OCI-LY1 (cell line): ENCODE measurements around the gene MCTP2.

Experiments used
- H2AFZ ChIP-seq: fragments of 200-600 bp; sonication (generic), shearing (Covaris generic); 2 replicates; pipeline ENCODE4 v1.6.0; 2014; ENCODE audit warnings: antibody characterized with exemption, mild to moderate bottlenecking, low read length
- H3F3A ChIP-seq: fragments of 200-600 bp; sonication (generic), shearing (Covaris generic); 2 replicates; pipeline ENCODE4 v1.6.0; 2014; ENCODE audit warnings: mild to moderate bottlenecking, antibody characterized with exemption, low read length, moderate library complexity; ENCODE audit not compliant: insufficient read depth
- H3K27ac ChIP-seq: fragments of 200-600 bp; sonication (generic); 2 replicates; pipeline ENCODE4 v1.5.1; 2014; ENCODE audit warnings: low read length, mixed run types, mild to moderate bottlenecking, low read depth; ENCODE audit not compliant: poor library complexity, severe bottlenecking
- H3K27me3 ChIP-seq: fragments of 200-600 bp; sonication (generic); 2 replicates; pipeline ENCODE4 v1.6.0; 2014; ENCODE audit warnings: antibody characterized with exemption, mild to moderate bottlenecking, low read length, moderate library complexity; ENCODE audit not compliant: insufficient read depth
- H3K36me3 ChIP-seq: fragments of 200-600 bp; sonication (generic); 2 replicates; pipeline ENCODE4 v1.6.1; 2014; ENCODE audit warnings: mild to moderate bottlenecking, antibody characterized with exemption, low read length, moderate library complexity, mixed read lengths; ENCODE audit not compliant: insufficient read depth
- H3K4me1 ChIP-seq: fragments of 200-600 bp; sonication (generic); 2 replicates; pipeline ENCODE4 v1.5.1; 2014; ENCODE audit warnings: mild to moderate bottlenecking, low read length, moderate library complexity; ENCODE audit not compliant: insufficient read depth, severe bottlenecking
- H3K4me2 ChIP-seq: fragments of 200-600 bp; sonication (generic), shearing (Covaris generic); 2 replicates; pipeline ENCODE4 v1.6.1; 2014; ENCODE audit warnings: low read length
- H3K4me3 ChIP-seq: fragments of 200-600 bp; sonication (generic); 2 replicates; pipeline ENCODE4 v1.5.1; 2014; ENCODE audit warnings: low read length, low read depth, mild to moderate bottlenecking, mixed read lengths; ENCODE audit not compliant: poor library complexity, severe bottlenecking
- H3K79me2 ChIP-seq: fragments of 200-600 bp; shearing (Covaris generic); 2 replicates; pipeline ENCODE4 v1.6.1; 2016; ENCODE audit warnings: mixed run types, low read length, mixed read lengths; ENCODE audit not compliant: insufficient read depth
- H3K9ac ChIP-seq: fragments of 200-600 bp; sonication (generic), shearing (Covaris generic); 2 replicates; pipeline ENCODE4 v1.6.1; 2014; ENCODE audit warnings: mild to moderate bottlenecking, low read length, mixed read lengths
- H3K9me2 ChIP-seq: fragments of 200-600 bp; sonication (generic), shearing (Covaris generic); 2 replicates; pipeline ENCODE4 v1.6.1; 2014; ENCODE audit warnings: low read depth, mild to moderate bottlenecking, low read length, mixed read lengths
- H3K9me3 ChIP-seq: fragments of 200-600 bp; shearing (Covaris generic); 2 replicates; pipeline ENCODE4 v1.6.1; 2014; ENCODE audit warnings: low read length, mixed read lengths
- H4K20me1 ChIP-seq: fragments of 200-600 bp; sonication (generic), shearing (Covaris generic); 2 replicates; pipeline ENCODE4 v1.6.0; 2016; ENCODE audit warnings: mild to moderate bottlenecking, low read length; ENCODE audit not compliant: insufficient read depth
- CTCF ChIP-seq: fragments of 200-600 bp; sonication (generic), shearing (Covaris generic); IDR thresholded peaks from 2 replicates; pipeline ENCODE4 v1.5.1; 2017; ENCODE audit warnings: mild to moderate bottlenecking, antibody characterized with exemption, low read length, moderate library complexity, mixed read lengths
- EZH2 ChIP-seq: fragments of 200-600 bp; sonication (generic), shearing (Covaris generic); IDR thresholded peaks from 2 replicates; pipeline ENCODE4 v1.8.0; 2017; ENCODE audit warnings: borderline replicate concordance, mixed run types, mild to moderate bottlenecking, antibody characterized with exemption, low read length, moderate library complexity, mixed read lengths

MCTP2 gene

GRCh38 chr15:94412979-94413746 is 181.8 kb downstream of the MCTP2 start:
- H3K79me2 ChIP-seq: no peaks in the 10 kb centered on the region
- H3K4me3 ChIP-seq: no peak overlapping the region
- H3K9ac ChIP-seq: no peak overlapping the region
- H2AFZ ChIP-seq: no peak overlapping the region
- H3K9me2 ChIP-seq: no peaks in the 10 kb centered on the region
- H3K27ac ChIP-seq: no peak overlapping the region
- no peaks in the 10 kb centered on the region for H3K27me3 ChIP-seq
- H3K9me3 ChIP-seq: no peaks in the 10 kb centered on the region
- no peaks in the 10 kb centered on the region for H3F3A ChIP-seq
- no peaks in the 10 kb centered on the region for H4K20me1 ChIP-seq
- H3K36me3 ChIP-seq: 0 out of 2 replicates have a peak, but pooled peaks cover 7% of the 10 kb centered on the region
- H3K4me2 ChIP-seq: no peak overlapping the region
- TF ChIP-seq EZH2 (no peak), CTCF (peak; percentile 68)
- peaks cover 27% of the 10 kb centered on the region for H3K4me1 ChIP-seq

GRCh38 chr15:94414916-94415315 is 183.6 kb downstream of the MCTP2 start:
- Histone ChIP-seq H3K79me2 (no peaks in the 10 kb centered on the region), H3F3A (no peaks in the 10 kb centered on the region), H2AFZ (no peak overlapping the region), H3K4me3 (no peak overlapping the region), H3K9me3 (no peaks in the 10 kb centered on the region), H3K4me2 (no peak overlapping the region), H3K36me3 (peaks cover 7% of the 10 kb centered on the region; the same call in 1 of the 2 replicates), H4K20me1 (no peaks in the 10 kb centered on the region), H3K9ac (no peak overlapping the region), H3K27me3 (no peaks in the 10 kb centered on the region), H3K27ac (no peak overlapping the region), H3K9me2 (no peaks in the 10 kb centered on the region), H3K4me1 (peaks cover 27% of the 10 kb centered on the region)
- TF ChIP-seq CTCF (no peak), EZH2 (no peak)

GRCh38 chr15:94416267-94416666 is 184.9 kb downstream of the MCTP2 start:
- H3K9me2 ChIP-seq: no peaks in the 10 kb centered on the region
- H4K20me1 ChIP-seq: no peaks in the 10 kb centered on the region
- no peak overlapping the region for H3K27ac ChIP-seq
- no peak overlapping the region for H3K9ac ChIP-seq
- H3K4me1 ChIP-seq: peaks cover 13% of the 10 kb centered on the region
- H2AFZ ChIP-seq: no peak overlapping the region
- H3K4me3 ChIP-seq: no peak overlapping the region
- TF ChIP-seq EZH2 (no peak), CTCF (no peak)
- no peaks in the 10 kb centered on the region for H3K27me3 ChIP-seq
- H3K79me2 ChIP-seq: no peaks in the 10 kb centered on the region
- H3K9me3 ChIP-seq: no peaks in the 10 kb centered on the region
- H3F3A ChIP-seq: no peaks in the 10 kb centered on the region
- no peak overlapping the region for H3K4me2 ChIP-seq
- peaks cover 7% of the 10 kb centered on the region; the same call in 1 of the 2 replicates for H3K36me3 ChIP-seq
